Adrenal gland (tissue), 12 donors: ENCODE results near the gene KIF16B. TPM values are rescaled to one million over a fixed set of nuclear protein-coding genes. Genes with fewer than 3 reads are reported as not detected.

Experiments used
- DNase-seq, 7 donors: peaks; one replicate each; pipeline ENCODE4 v3.0.0-alpha.2; 2019 to 2020
- H3K27ac ChIP-seq, 5 donors: fragments of 200-600 bp; sonication (generic) in 4 of 5; 1 replicate in 3 of 5; 2 replicates in 2 of 5; pipeline versions ENCODE4 v1.5.1 to v1.8.0; 2016 to 2020; ENCODE audit warnings: mild to moderate bottlenecking in 1 of 5
- H3K27me3 ChIP-seq: fragments of 200-600 bp; 2 replicates; pipeline ENCODE4 v1.8.0; 2021
- H3K36me3 ChIP-seq, 2 donors: fragments of 200-600 bp; replicated peaks in 1 of 2; 1 replicate in 1 of 2; 2 replicates in 1 of 2; pipeline versions ENCODE4 v1.5.1 to v1.8.0; 2018 to 2022
- H3K4me1 ChIP-seq, 2 donors: fragments of 200-600 bp; replicated peaks in 1 of 2; 1 replicate in 1 of 2; 2 replicates in 1 of 2; pipeline versions ENCODE4 v1.5.1 to v1.8.0; 2018 to 2021
- H3K4me3 ChIP-seq, 4 donors: fragments of 200-600 bp; sonication (generic) in 3 of 4; one replicate each; pipeline ENCODE4 v1.5.1; 2016 to 2018
- H3K9me3 ChIP-seq, 3 donors: fragments of 200-600 bp; sonication (generic) in 1 of 3; replicated peaks in 1 of 3; 1 replicate in 2 of 3; 2 replicates in 1 of 3; pipeline versions ENCODE4 v1.5.1 to v1.8.0; 2016 to 2021
- POLR2A ChIP-seq, 2 donors: fragments of 450-650 bp; IDR thresholded peaks; one replicate each; pipeline ENCODE4 v1.6.1; 2017; ENCODE audit warnings: antibody characterized with exemption in 2 of 2, mild to moderate bottlenecking in 2 of 2, moderate library complexity in 1 of 2
- WGBS, 4 donors: extraction: QIAGEN DNeasy Blood & Tissue Kit in 2 of 4; methylation state at CpG; one replicate each; pipeline versions ENCODE4 v1.1.5 to v1.1.7; 2013 to 2017; 5-methylcytosine and 5-hydroxymethylcytosine counted together
- intact Hi-C, 2 donors: fragments of 100-400 bp; cut with DNase I; formaldehyde crosslinking; loops; one replicate each; pipeline versions ENCODE4 v1.14.1 to v1.15.0; 2022 to 2023
- polyA plus RNA-seq, 3 donors: library from polyadenylated mRNA; stranded (reverse); fragments of 200-250 nt in 2 of 3; fragments of 350-450 nt in 1 of 3; fragmentation: Illumina TruSeq in 1 of 3; extraction: RNeasy Lipid Tissue Mini Kit (QIAGEN cat#74804) in 1 of 3; gene quantifications; one replicate each; pipeline ENCODE4 v1.2.3, GENCODE V29; 2013 to 2014
- total RNA-seq, 9 donors: library from RNA; depleted of rRNA in 4 of 9; stranded (reverse); fragments of >200 nt in 4 of 9; fragments of 120-200 nt in 1 of 9; fragmentation: NEBNext Ultra II Directional in 1 of 9; extraction: Animal tissue kit (Norgen Biotek cat#: 25700) in 1 of 9; gene quantifications; one replicate each; pipeline versions ENCODE4 v1.1.0 to v1.2.4, GENCODE V29; 2013 to 2023
- TF ChIP-seq, protein P1 (sequence below), 6 experiments: fragments of 450-650 bp in 4 of 6; fragments of 200-600 bp in 2 of 6; sonication (generic) in 1 of 6; IDR thresholded peaks; 1 replicate in 5 of 6; 2 replicates in 1 of 6; pipeline versions ENCODE4 v1.5.1 to v1.8.0; 2016 to 2021; ENCODE audit warnings: antibody characterized with exemption in 6 of 6, mild to moderate bottlenecking in 2 of 6, moderate library complexity in 1 of 6
- donor health status: healthy with polysubstance abuse.
- donor health status: Bipolar disorder and iron deficiency.
- donor health status: DM: yes; HTN: yes; CAD: no.
- donor health status: DM: no; HTN: no; CAD: no.
- donor health status: DM: no; HTN: no; CAD: no.
- donor health status: DM: yes; HTN: yes; CAD: no.

KIF16B gene
- total and polyA plus RNA-seq, 12 donors, result 8.6 to 113 (median 36.1) TPM

DNA sequence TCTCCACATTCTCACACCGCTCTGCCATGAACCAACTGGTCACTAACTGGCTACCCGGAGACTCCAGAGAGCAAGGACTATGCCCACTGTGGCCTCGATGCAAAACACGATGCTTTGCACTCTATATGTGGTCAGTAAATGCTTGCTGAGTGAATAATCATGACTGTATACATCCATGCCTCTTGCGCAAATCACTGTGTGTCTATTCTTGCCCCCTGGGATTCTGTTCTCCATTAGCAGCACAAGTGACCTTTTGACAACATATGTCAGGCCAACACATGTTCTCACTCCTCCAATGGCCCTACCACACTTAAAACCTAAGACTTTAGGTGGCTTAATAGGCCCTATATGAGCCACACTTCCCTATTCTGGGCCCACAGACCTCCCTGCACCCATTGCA, 16.9 kb downstream of the KIF16B start:
- intact Hi-C loops, result no loop called here
- H3K9me3 ChIP-seq, result no peaks in the 10 kb centered on the region
- peaks cover 7 to 28% of the 10 kb centered on the region in 2 donors for H3K4me1 ChIP-seq
- no peak for DNase-seq
- H3K36me3 ChIP-seq, result no peaks in the 10 kb centered on the region
- WGBS, 4 donors, result 89 to 95% (median 94%) methylated on average over 4 to 5 of the region's 5 CpGs
- H3K27me3 ChIP-seq, result no peaks in the 10 kb centered on the region
- no peak overlapping the region for H3K4me3 ChIP-seq
- H3K27ac ChIP-seq, result no peak overlapping the region
- TF ChIP-seq POLR2A (IDR thresholded peaks at IDR 0.05), result no peak
- TF ChIP-seq, protein P1, sequence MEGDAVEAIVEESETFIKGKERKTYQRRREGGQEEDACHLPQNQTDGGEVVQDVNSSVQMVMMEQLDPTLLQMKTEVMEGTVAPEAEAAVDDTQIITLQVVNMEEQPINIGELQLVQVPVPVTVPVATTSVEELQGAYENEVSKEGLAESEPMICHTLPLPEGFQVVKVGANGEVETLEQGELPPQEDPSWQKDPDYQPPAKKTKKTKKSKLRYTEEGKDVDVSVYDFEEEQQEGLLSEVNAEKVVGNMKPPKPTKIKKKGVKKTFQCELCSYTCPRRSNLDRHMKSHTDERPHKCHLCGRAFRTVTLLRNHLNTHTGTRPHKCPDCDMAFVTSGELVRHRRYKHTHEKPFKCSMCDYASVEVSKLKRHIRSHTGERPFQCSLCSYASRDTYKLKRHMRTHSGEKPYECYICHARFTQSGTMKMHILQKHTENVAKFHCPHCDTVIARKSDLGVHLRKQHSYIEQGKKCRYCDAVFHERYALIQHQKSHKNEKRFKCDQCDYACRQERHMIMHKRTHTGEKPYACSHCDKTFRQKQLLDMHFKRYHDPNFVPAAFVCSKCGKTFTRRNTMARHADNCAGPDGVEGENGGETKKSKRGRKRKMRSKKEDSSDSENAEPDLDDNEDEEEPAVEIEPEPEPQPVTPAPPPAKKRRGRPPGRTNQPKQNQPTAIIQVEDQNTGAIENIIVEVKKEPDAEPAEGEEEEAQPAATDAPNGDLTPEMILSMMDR (IDR thresholded peaks at IDR 0.05), result no peak

DNA sequence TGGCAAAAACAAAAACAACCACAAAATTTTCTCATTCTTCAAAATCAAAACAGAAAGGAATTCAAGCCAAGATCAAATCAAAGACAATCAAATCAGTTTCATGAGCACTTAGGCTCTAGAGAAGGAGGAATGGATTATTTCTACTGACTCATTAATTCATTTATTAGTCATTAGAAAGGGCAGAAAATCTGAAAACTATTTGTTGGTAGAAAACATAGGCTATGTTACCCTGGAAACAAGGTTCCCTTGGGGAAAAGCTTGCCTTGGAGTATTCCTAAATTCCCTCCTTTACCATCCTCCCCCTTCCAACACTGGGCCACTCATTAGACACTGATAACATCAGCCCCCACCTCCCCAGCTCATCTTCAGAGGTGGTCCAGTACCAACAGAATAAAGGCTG, 17.5 kb downstream of the KIF16B start:
- DNase-seq, result no peak
- no peaks in the 10 kb centered on the region for H3K36me3 ChIP-seq
- H3K27me3 ChIP-seq, result no peaks in the 10 kb centered on the region
- H3K9me3 ChIP-seq, result no peaks in the 10 kb centered on the region
- H3K4me3 ChIP-seq, result no peak overlapping the region
- H3K4me1 ChIP-seq, result peaks cover 3 to 26% of the 10 kb centered on the region in 2 donors
- TF ChIP-seq, protein P1 (IDR thresholded peaks at IDR 0.05), result no peak
- no peak for TF ChIP-seq POLR2A (IDR thresholded peaks at IDR 0.05)
- H3K27ac ChIP-seq, result no peak overlapping the region
- intact Hi-C loops, result no loop called here

DNA sequence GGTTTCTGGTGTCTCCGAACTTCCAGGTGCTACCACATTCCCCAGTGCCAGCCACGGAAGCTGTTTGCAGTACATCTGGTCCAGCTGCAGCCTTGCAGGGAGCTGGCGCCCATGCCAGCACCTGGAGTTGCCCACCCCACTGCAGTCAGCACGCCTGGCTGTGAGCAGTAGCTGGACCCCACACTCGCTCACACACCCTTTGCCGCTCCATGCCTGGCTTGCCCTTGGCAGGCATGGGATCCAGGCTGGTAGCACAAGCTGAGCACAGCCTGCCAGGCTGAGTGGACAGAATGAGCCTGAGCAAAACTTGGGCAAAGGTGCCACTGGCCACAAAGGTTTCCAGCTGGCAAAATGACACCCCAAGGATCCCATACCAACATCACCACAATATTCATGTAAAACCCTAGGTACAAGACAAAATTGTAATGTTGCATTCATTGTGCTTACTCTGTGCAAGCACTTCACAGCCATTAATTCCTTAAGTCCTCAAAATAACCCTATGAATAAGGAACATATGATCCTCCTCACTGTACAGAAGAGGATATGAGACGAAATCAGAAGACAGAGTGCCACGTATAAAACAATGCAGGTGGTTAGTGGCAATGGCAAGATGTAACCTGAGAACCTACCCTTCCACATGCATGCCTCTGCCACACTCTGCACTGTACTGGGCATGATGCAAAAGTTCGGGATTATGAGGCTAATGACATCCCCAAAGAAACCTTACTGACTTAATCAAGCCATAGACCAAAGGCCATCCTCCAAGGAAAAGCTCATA, 18.3 kb downstream of the KIF16B start:
- no peaks in the 10 kb centered on the region for H3K27me3 ChIP-seq
- peaks cover 3 to 26% of the 10 kb centered on the region in 2 donors for H3K4me1 ChIP-seq
- H3K36me3 ChIP-seq, result no peaks in the 10 kb centered on the region
- DNase-seq, result no peak
- 48 to 82% (median 78%) methylated on average over 3 to 9 of the region's 9 CpGs for WGBS, 4 donors
- H3K4me3 ChIP-seq, result no peak overlapping the region
- TF ChIP-seq, protein P1 (IDR thresholded peaks at IDR 0.05), result no peak
- TF ChIP-seq POLR2A (IDR thresholded peaks at IDR 0.05), result no peak
- intact Hi-C loops, result no loop called here
- H3K27ac ChIP-seq, result no peak overlapping the region
- no peaks in the 10 kb centered on the region for H3K9me3 ChIP-seq

DNA sequence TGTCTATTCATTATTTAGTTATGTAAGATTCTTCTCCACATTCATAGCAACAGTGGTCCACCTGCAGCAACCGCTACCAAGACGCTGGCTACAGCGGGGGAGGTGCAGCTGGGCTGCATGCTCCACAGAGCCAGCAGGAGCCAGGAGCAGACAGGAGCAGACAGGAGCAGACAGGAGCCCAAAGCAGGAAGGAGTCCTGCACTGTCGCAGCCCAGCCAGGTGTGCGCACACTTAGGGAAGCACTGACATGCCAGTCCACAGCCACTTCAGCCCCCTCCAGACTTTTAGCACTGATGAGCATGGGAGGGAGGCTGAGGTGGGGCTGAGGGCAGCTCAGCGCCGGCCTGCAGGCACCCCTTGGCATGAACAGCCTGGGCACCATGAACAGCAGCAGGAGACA, 19.6 kb downstream of the KIF16B start:
- no peak for TF ChIP-seq POLR2A (IDR thresholded peaks at IDR 0.05)
- TF ChIP-seq, protein P1 (IDR thresholded peaks at IDR 0.05), result no peak
- intact Hi-C loops, result no loop called here

More for the DNA sequence above, 19.6 kb downstream of the KIF16B start:
- H3K36me3 ChIP-seq, result no peaks in the 10 kb centered on the region
- H3K9me3 ChIP-seq, result no peaks in the 10 kb centered on the region
- no peak overlapping the region for H3K27ac ChIP-seq
- 84 to 93% (median 86%) methylated on average over 5 to 7 of the region's 7 CpGs for WGBS, 4 donors
- H3K4me1 ChIP-seq, result peaks cover 3 to 26% of the 10 kb centered on the region in 2 donors
- no peak overlapping the region for H3K4me3 ChIP-seq
- H3K27me3 ChIP-seq, result no peaks in the 10 kb centered on the region
- no peak for DNase-seq
